HEK293 (cell line): ENCODE measurements around the gene ZNF738.
A peak's percentile ranks its signal among the peaks of the same experiment; 100 is the strongest.

ENCODE experiments used
- CTCF ChIP-seq: fragments of 450-650 bp; formaldehyde crosslinking; IDR thresholded peaks from 2 replicates; pipeline ENCODE4 v1.5.1; 2016; ENCODE audit warnings: missing biosample characterization, missing genetic modification characterization
- SETDB1 ChIP-seq: IDR thresholded peaks from one replicate; pipeline ENCODE4 v1.6.1; 2017; ENCODE audit warnings: mild to moderate bottlenecking, low read length, moderate library complexity, mixed read lengths; ENCODE audit not compliant: insufficient read length
- ZBTB11 ChIP-seq: fragments of 450-650 bp; formaldehyde crosslinking; conservative IDR thresholded peaks from 2 replicates; pipeline ENCODE4 v1.5.1; 2016; ENCODE audit warnings: low read depth, missing biosample characterization, missing genetic modification characterization
- ZNF112 ChIP-seq: fragments of 450-650 bp; formaldehyde crosslinking; IDR thresholded peaks from 2 replicates; pipeline ENCODE4 v1.5.0; 2017; ENCODE audit warnings: missing biosample characterization, missing genetic modification characterization
- ZNF114 ChIP-seq: fragments of 450-650 bp; formaldehyde crosslinking; IDR thresholded peaks from 2 replicates; pipeline ENCODE4 v1.5.0; 2017; ENCODE audit warnings: missing biosample characterization, missing genetic modification characterization
- ZNF138 ChIP-seq: fragments of 450-650 bp; formaldehyde crosslinking; IDR thresholded peaks from 2 replicates; pipeline ENCODE4 v1.5.1; 2016; ENCODE audit warnings: missing biosample characterization, missing genetic modification characterization, borderline replicate concordance
- ZNF248 ChIP-seq: fragments of 450-650 bp; formaldehyde crosslinking; IDR thresholded peaks from 2 replicates; pipeline ENCODE4 v1.5.1; 2017; ENCODE audit warnings: missing biosample characterization, missing genetic modification characterization
- ZNF548 ChIP-seq: fragments of 450-650 bp; formaldehyde crosslinking; IDR thresholded peaks from 2 replicates; pipeline ENCODE4 v1.5.1; 2016; ENCODE audit warnings: missing biosample characterization, missing genetic modification characterization
- ZNF558 ChIP-seq: fragments of 450-650 bp; formaldehyde crosslinking; IDR thresholded peaks from 2 replicates; pipeline ENCODE4 v1.5.1; 2016; ENCODE audit warnings: missing biosample characterization, missing genetic modification characterization
- ZNF660 ChIP-seq: fragments of 450-650 bp; IDR thresholded peaks from 2 replicates; pipeline ENCODE4 v1.5.1; 2018; ENCODE audit warnings: missing biosample characterization, mild to moderate bottlenecking, missing genetic modification characterization
- ZNF677 ChIP-seq: fragments of 450-650 bp; IDR thresholded peaks from 2 replicates; pipeline ENCODE4 v1.5.0; 2018; ENCODE audit warnings: missing biosample characterization, mild to moderate bottlenecking, missing genetic modification characterization, moderate library complexity
- ZNF830 ChIP-seq: fragments of 450-650 bp; IDR thresholded peaks from 2 replicates; pipeline ENCODE4 v1.5.0; 2018; ENCODE audit warnings: missing biosample characterization, missing genetic modification characterization, low read depth, mild to moderate bottlenecking, moderate library complexity
- ZSCAN30 ChIP-seq: fragments of 450-650 bp; IDR thresholded peaks from 2 replicates; pipeline ENCODE4 v1.5.1; 2018; ENCODE audit warnings: missing biosample characterization, mild to moderate bottlenecking, missing genetic modification characterization, moderate library complexity

DNA sequence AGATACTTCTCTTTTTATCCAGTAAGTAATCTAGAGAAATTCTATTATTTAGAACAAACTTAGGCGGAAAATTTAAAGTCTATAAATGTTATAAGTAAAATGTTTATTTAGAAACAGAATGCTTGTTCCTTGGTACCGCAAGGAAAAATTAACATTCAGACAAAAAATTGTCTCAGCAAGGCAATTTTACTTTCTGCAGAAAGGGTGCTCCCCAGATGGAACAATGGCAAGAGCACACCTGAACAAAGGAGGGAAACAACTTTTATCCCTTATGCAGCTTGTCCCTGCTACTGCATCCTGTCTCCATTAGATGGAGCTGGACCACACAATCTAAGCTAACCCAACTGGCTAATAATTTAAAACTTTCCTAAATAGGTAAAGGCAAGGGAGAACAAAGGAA lies 23.1 kb upstream of the ZNF738 start:
- TF ChIP-seq CTCF (tag by site-specific recombination) = no peak
- no peak for TF ChIP-seq ZNF138
- TF ChIP-seq ZNF248 (tag by site-specific recombination) = no peak
- TF ChIP-seq ZBTB11 (tag by site-specific recombination) = no peak
- TF ChIP-seq ZNF660 (tag by site-specific recombination) = no peak
- no peak for TF ChIP-seq ZNF112 (tag by site-specific recombination)
- no peak for TF ChIP-seq ZSCAN30
- TF ChIP-seq ZNF548 (tag by site-specific recombination) = no peak
- TF ChIP-seq SETDB1 = peak; percentile 94
- TF ChIP-seq ZNF677 (tag by site-specific recombination) = no peak
- TF ChIP-seq ZNF830 (tag by site-specific recombination) = no peak
- no peak for TF ChIP-seq ZNF114 (tag by site-specific recombination)
- no peak for TF ChIP-seq ZNF558 (tag by site-specific recombination)
